Panc1 (cell line): ENCODE measurements around the gene RNF214. TPM values are rescaled to one million over a fixed set of nuclear protein-coding genes. Genes with fewer than 3 reads are reported as not detected.

Experiments used
- ATAC-seq: fragments of 200-7000 bp; cut with Tn5 transposase; 2 replicates; pipeline ENCODE4 v1.9.1; 2020; ENCODE audit warnings: mild to moderate bottlenecking, moderate library complexity
- BruUV-seq: library from RNA; stranded (reverse); fragments of 400-500 nt; replicated peaks from 2 replicates; lab custom pipeline; 2021; lab: Mats Ljungman, UMichigan
- CTCF ChIA-PET: fragments of 300-600 bp; sonication (Branson Sonifier 250); formaldehyde crosslinking; loops from one replicate; lab custom pipeline; 2022; ENCODE audit warnings: antibody characterized with exemption; lab: Charles Lee
- POLR2A ChIA-PET: fragments of 300-600 bp; sonication (Branson Sonifier 250); formaldehyde crosslinking; loops from one replicate; lab custom pipeline; 2022; ENCODE audit warnings: antibody characterized with exemption; lab: Charles Lee
- DNase-seq: peaks from one replicate; pipeline ENCODE4 v3.0.0-alpha.2; 2010; ENCODE audit warnings: low read depth, low spot score
- H3K27ac ChIP-seq: 2 replicates; pipeline ENCODE4 v1.5.1; 2011; ENCODE audit warnings: mild to moderate bottlenecking, low read length, inconsistent platforms
- H3K27me3 ChIP-seq: fragments of 200-500 bp; sonication (Bioruptor generic); 2 replicates; pipeline ENCODE4 v1.6.0; 2014; ENCODE audit warnings: low read length, inconsistent platforms; ENCODE audit not compliant: control insufficient read depth, insufficient read depth
- H3K36me3 ChIP-seq: fragments of 200-500 bp; sonication (Bioruptor generic); 2 replicates; pipeline ENCODE4 v1.5.1; 2014; ENCODE audit warnings: inconsistent platforms, mild to moderate bottlenecking, low read length, moderate library complexity; ENCODE audit not compliant: control insufficient read depth, insufficient read depth
- H3K4me1 ChIP-seq: 2 replicates; pipeline ENCODE4 v1.5.1; 2011; ENCODE audit warnings: inconsistent platforms, mild to moderate bottlenecking, low read length, moderate library complexity; ENCODE audit not compliant: control insufficient read depth, insufficient read depth
- H3K4me3 ChIP-seq, 2 experiments: 2 replicates each; pipeline ENCODE4 v1.5.1; 2011 to 2012; ENCODE audit warnings: low read depth in 2 of 2, low read length in 2 of 2, mild to moderate bottlenecking in 2 of 2, inconsistent platforms in 1 of 2, moderate library complexity in 1 of 2
- H3K9me3 ChIP-seq: fragments of 200-500 bp; sonication (Bioruptor generic); 2 replicates; pipeline ENCODE4 v1.5.1; 2014; ENCODE audit warnings: low read depth, mild to moderate bottlenecking, inconsistent platforms, low read length, moderate library complexity; ENCODE audit not compliant: control insufficient read depth, insufficient read depth
- CTCF ChIP-seq: fragments of 450-650 bp; IDR thresholded peaks from 2 replicates; pipeline ENCODE4 v1.5.1; 2017; ENCODE audit warnings: mild to moderate bottlenecking
- POLR2AphosphoS5 ChIP-seq: IDR thresholded peaks from 2 replicates; pipeline ENCODE4 v1.6.1; 2012; ENCODE audit warnings: mild to moderate bottlenecking, low read depth, low read length, moderate library complexity
- REST ChIP-seq, 2 experiments: IDR thresholded peaks; 2 replicates each; pipeline ENCODE4 v1.6.1; 2011 to 2012; ENCODE audit warnings: low read depth in 2 of 2, control low read depth in 1 of 2, low read length in 1 of 2, mild to moderate bottlenecking in 1 of 2, moderate library complexity in 1 of 2; ENCODE audit not compliant: insufficient read depth in 1 of 2
- SIN3A ChIP-seq: IDR thresholded peaks from 2 replicates; pipeline ENCODE4 v1.6.1; 2012; ENCODE audit warnings: low read depth, mild to moderate bottlenecking, low read length, moderate library complexity, borderline replicate concordance; ENCODE audit not compliant: insufficient read depth
- TCF7L2 ChIP-seq: IDR thresholded peaks from 2 replicates; pipeline ENCODE4 v1.6.1; 2011; ENCODE audit warnings: mild to moderate bottlenecking, low read depth, low read length, inconsistent platforms
- in situ Hi-C: cut with HindIII; loops from 2 replicates; pipeline ENCODE4 v1.10.0; 2016; ENCODE audit warnings: low sequenced_read_pairs, low pct_unique_long_range_greater_than_20kb
- intact Hi-C: fragments of 100-400 bp; cut with micrococcal nuclease; formaldehyde crosslinking; loops from one replicate; pipeline ENCODE4 v1.10.0; 2022; ENCODE audit not compliant: unreplicated experiment
- total RNA-seq: library from RNA; stranded (reverse); gene quantifications from one replicate; pipeline ENCODE4 v1.2.1, GENCODE V29; 2021; ENCODE audit not compliant: unreplicated experiment

The RNF214 gene
- total RNA-seq, 1 experiment from 2014 or later: 39.7 TPM

- in situ Hi-C loops: no loop called here
- CTCF ChIA-PET: no interaction called here
- BruUV-seq: no TSS peak
- no peaks in the 10 kb centered on the region for H3K9me3 ChIP-seq
- no peak overlapping the region for H3K4me3 ChIP-seq
- POLR2A ChIA-PET: interaction anchor here (0.6 kb wide), 1 partner anchor 587 kb away, joined by 12 read pairs; no protein-coding TSS in a partner anchor
- DNase-seq (no peak), ATAC-seq (no peak)
- no peak overlapping the region for H3K27ac ChIP-seq
- H3K36me3 ChIP-seq: peaks cover 10% of the 10 kb centered on the region
- intact Hi-C loops: loop anchor here (5.0 kb wide), 1 partner anchor 79 kb away; the partner anchor contains the start of gene BACE1
- H3K27me3 ChIP-seq: no peaks in the 10 kb centered on the region
- TF ChIP-seq TCF7L2 (no peak), REST (IDR thresholded peaks at IDR 0.05; ENCODE audit: insufficient read depth in 1 of 2, low read depth in 2 of 2, low read length in 1 of 2) (no peak), CTCF (no peak), POLR2AphosphoS5 (no peak), SIN3A (no peak)
- peaks cover 12% of the 10 kb centered on the region for H3K4me1 ChIP-seq
Observed at GRCh38 chr11:117238221-117238620, 5.8 kb downstream of the RNF214 start.

- H3K27ac ChIP-seq: no peak overlapping the region
- intact Hi-C loops: loop anchor here (5.0 kb wide), 1 partner anchor 78 kb away; the partner anchor contains the start of gene BACE1
- no peak overlapping the region for H3K4me3 ChIP-seq
- H3K36me3 ChIP-seq: peaks cover 10% of the 10 kb centered on the region
- no peaks in the 10 kb centered on the region for H3K9me3 ChIP-seq
- BruUV-seq: no TSS peak
- no peaks in the 10 kb centered on the region for H3K27me3 ChIP-seq
- POLR2A ChIA-PET: no interaction called here
- in situ Hi-C loops: no loop called here
- DNase-seq (no peak), ATAC-seq (peak; percentile 83)
- H3K4me1 ChIP-seq: peaks cover under 1% of the 10 kb centered on the region
- CTCF ChIA-PET: no interaction called here
- no peak for TF ChIP-seq SIN3A
- TF ChIP-seq CTCF: no peak
- no peak for TF ChIP-seq POLR2AphosphoS5
- no peak for TF ChIP-seq REST (IDR thresholded peaks at IDR 0.05; ENCODE audit: insufficient read depth in 1 of 2, low read depth in 2 of 2, low read length in 1 of 2)
- TF ChIP-seq TCF7L2: no peak
Observed at GRCh38 chr11:117239295-117239694, 6.8 kb downstream of the RNF214 start.
